KOPT-K1 (cell line): Measurements from ENCODE around the gene MYO10.
A peak's percentile ranks its signal among the peaks of the same experiment; 100 is the strongest.

ENCODE experiments used
- H3K27ac ChIP-seq: fragments of 200-600 bp; sonication (generic); 2 replicates; pipeline ENCODE4 v1.5.1; 2016; ENCODE audit warnings: antibody characterized with exemption, mild to moderate bottlenecking, low read depth, low read length; ENCODE audit not compliant: poor library complexity, severe bottlenecking
- H3K36me3 ChIP-seq: fragments of 200-600 bp; sonication (generic); 2 replicates; pipeline ENCODE4 v1.5.1; 2017; ENCODE audit warnings: antibody characterized with exemption, mild to moderate bottlenecking, low read length, moderate library complexity; ENCODE audit not compliant: insufficient read depth
- H3K9me3 ChIP-seq: fragments of 200-600 bp; sonication (generic); 2 replicates; pipeline ENCODE4 v1.5.1; 2017; ENCODE audit warnings: antibody characterized with exemption, low read length, mild to moderate bottlenecking; ENCODE audit not compliant: insufficient read depth, poor library complexity, severe bottlenecking

The MYO10 gene

DNA sequence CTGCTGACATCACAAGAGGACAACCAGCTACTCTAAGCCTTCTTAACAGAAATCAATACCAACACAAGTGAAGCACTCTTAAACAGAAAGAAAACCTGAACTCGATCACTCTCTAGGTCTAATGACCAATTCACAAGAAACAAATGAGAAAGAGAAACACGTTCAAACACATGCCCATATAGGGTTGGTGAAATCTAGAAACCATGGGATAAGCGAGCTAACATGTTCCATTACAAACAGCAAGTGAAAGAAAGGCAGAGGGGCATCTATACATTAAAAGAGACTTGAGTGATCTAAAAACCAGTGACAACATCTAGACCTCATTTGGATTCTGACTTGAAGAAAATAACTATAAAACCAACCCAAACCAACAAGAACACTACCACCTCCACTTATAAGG lies 244.4 kb downstream of the MYO10 start:
- Histone ChIP-seq H3K9me3 (no peaks in the 10 kb centered on the region), H3K36me3 (no peaks in the 10 kb centered on the region), H3K27ac (no peak overlapping the region)

DNA sequence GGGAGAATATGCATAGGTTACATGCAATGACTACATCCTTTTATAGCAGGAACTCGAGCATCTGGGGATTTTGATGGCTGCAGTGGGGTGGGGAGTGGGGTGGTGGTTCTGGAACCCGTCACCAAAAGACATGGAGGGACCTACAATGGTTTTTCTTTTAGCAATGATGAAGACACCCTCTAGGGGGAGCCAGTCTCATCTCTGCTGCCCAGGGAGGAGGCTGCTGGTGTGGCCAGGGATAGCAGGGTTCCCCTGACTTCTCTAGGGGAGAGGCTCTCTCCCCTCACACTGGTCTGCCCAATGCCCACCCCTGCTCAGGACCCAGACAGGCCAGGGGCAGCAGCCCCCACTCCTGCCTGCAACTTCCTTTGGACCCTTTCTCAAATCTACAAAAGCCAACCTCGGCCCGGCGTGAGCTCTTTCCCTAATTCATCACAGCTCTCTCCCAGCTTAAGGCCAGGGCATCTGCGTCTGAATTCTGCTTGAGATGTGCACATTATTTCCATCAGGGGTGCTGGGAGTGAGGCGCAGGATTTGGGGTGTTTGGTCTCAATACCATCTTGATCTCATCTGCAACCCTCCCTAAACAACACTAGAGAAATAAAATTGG lies 245.7 kb downstream of the MYO10 start:
- H3K9me3 ChIP-seq = no peaks in the 10 kb centered on the region
- H3K27ac ChIP-seq = no peak overlapping the region
- no peaks in the 10 kb centered on the region for H3K36me3 ChIP-seq

DNA sequence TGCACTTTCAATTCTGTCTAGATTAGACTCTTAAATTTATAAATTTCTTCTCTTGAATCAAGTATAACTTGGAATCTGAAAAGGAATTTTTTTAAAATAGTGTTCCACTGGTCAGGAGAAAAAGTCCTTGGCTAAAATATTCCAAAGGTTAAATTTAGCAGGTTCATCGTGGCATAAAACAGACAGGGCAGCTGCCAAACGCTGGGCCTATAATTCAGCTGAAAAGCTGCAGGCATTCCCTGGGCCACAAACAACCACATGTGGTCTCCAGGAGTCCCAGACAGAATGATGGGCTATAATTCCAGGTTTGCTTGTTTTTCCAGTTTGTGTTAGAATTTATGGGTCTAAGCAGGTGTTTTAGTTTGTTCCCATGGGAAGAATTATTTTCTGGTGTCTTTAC lies 248.2 kb downstream of the MYO10 start:
- no peaks in the 10 kb centered on the region for H3K9me3 ChIP-seq
- no peaks in the 10 kb centered on the region for H3K36me3 ChIP-seq
- no peak overlapping the region for H3K27ac ChIP-seq

DNA sequence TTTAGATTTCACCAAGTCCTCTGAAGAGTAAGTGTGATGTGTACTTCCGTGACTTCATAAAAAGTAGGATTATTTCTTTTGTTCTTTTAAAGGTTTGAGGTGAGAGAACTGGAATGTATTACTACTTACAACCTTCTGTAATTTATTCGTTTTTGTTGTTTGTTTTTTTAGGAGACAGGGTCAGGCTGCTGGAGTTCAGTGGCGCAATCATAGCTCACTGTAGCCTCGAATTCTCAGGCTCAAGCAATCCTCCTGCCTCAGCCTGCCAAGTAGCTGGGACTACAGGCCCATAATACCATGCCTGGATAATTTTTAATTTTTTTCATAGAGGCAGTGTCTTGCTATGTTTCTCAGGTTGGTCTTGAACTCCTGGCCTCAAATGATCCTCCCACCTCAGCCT lies 251.0 kb downstream of the MYO10 start:
- Histone ChIP-seq H3K9me3 (no peaks in the 10 kb centered on the region), H3K36me3 (no peaks in the 10 kb centered on the region), H3K27ac (no peak overlapping the region)

DNA sequence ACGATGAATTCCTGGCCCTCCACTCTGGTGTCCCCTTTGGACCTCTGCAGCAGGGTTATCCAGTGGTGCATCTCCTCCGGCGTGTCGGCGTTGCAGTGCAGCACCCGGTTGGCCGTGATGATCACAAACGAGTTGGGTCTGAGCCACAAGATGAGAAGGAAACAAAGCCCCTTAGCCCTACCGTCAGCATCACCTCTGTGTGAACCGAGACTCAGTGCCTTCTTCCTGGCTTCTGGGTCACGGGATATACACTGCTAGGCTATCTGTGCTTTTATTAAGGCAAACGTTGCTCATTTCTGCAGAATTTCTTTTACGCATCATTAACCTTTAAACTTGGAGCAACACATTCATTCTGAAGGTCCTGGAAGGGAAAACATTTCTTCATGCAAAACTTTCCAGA lies 254.2 kb downstream of the MYO10 start:
- Histone ChIP-seq H3K9me3 (no peaks in the 10 kb centered on the region), H3K36me3 (no peaks in the 10 kb centered on the region)

DNA sequence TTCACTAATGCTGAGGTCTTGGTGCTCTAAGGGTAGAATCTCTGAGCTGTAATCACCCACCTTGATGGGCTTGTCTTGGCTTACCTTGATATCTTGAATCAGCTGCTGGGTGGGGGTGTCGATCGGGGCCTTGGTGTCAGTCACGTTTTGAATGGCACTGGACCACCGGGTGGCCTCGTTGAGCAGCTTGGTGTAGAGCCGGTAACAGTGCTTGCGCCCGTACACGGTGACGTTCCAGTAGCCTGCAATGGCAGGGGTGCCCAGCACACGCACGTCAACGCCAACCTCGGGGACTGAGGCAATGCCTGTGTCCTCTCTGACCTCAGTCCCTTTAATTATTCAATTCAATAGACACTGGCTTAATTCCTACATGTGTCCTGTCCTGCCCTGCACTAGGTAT lies 256.2 kb downstream of the MYO10 start:
- Histone ChIP-seq H3K27ac (no peak overlapping the region), H3K36me3 (no peaks in the 10 kb centered on the region), H3K9me3 (no peaks in the 10 kb centered on the region)

More for the DNA sequence above, 254.2 kb downstream of the MYO10 start:
- H3K27ac ChIP-seq = no peak overlapping the region

DNA sequence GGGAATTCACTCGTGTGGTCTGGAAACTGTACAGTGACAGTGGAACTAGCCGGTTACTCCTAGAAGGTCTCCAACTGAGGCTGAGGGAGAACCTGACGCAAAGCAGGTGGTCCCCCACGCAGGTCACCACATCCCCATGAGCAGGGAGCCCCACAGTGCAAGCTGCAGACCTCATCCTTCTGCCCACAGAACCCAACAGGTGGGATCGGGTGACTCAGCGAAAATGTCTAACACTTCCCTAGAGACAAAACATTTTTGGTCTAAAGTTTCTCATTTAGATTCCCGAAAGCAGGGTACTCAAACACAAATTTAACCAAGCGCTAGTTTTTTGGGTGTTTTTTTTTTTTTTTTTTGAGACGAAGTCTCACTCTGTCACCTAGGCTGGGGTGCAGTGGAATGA lies 256.9 kb downstream of the MYO10 start:
- Histone ChIP-seq H3K27ac (no peak overlapping the region), H3K36me3 (no peaks in the 10 kb centered on the region), H3K9me3 (no peaks in the 10 kb centered on the region)

DNA sequence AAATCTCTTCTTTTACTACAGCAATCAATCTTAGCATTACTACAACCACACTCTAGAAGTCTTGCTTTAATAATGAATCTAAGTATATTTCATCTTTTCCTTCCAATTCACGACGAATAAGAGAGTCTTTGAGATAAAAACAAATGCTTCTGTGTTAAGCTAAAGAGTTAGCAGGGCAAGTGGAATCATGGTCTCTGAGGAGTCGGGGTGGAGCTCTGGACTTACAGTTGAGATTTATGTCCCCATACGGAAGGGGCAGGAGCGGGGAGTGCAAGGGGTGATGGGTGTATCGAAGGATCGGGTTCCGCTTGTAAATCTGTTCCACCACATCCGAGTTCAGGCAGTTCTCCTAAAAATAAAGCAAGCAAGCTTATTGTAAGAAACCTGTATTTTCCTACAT lies 260.3 kb downstream of the MYO10 start:
- H3K36me3 ChIP-seq = no peaks in the 10 kb centered on the region
- H3K27ac ChIP-seq = no peak overlapping the region
- no peaks in the 10 kb centered on the region for H3K9me3 ChIP-seq

DNA sequence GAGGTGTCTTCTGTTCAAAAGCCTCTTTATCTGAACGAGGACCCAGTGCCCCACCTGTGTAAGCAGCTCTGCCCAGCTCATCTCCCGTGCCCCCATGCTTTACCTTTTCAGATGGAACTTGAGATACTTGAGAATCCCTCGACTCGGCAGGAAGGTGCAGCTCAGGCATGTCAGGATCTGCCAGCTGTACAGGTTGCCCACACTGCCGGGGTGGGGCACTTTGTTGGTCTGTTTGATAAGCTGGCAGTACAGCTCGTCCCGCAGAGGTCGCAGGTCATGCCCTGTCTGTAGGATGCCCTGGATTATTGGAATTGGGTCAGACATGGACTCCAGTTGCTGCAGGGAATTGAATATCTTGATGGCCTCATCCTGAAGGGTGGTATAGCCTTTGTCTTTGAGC lies 261.3 kb downstream of the MYO10 start:
- H3K36me3 ChIP-seq = no peaks in the 10 kb centered on the region
- H3K27ac ChIP-seq = no peak overlapping the region

DNA sequence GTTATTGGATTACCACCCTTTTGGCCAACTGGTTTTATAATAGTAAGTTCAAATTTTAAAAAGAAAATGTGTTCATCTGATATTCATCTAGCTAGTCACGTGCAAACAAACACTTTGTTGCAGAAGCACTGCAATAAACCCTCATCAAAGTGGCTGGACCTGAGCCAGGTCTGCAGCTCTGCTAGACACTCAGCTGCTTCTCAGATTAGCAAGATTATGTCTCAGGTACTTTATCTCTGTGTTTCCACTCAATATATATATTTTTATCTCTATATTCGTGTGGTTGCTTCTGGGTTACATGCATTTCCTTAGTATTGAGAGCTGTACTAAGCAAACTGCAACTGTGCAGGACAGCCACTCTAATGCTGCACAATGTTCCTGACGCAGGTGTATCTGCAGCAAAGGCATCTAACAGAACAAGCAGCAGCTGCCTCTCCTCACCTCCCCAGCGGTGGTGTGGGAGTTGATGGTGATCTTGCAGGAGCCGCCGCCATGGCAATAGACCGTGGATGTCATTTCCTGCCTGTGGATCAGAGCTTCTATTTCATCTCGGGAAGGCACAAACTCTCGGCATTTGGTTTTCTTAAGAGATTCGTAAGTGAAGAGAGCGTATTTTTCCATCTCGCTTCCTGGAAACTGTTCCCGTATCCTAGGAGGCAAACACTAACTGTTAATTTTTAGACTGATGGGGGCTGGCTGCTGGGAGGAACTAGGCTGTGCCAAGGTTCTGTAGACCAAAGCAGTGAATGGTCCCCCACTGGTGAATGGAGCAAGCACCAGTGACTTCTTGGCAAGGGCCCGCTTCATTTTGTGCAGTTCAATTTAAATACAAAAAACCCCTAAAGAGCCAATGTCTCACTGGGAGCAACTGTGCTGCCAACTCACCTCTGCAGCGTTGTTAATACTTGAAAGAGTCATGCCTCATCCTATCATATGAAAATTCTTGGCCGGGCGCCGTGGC lies 262.6 kb downstream of the MYO10 start:
- H3K9me3 ChIP-seq = no peaks in the 10 kb centered on the region
- H3K36me3 ChIP-seq = no peaks in the 10 kb centered on the region
- H3K27ac ChIP-seq = peak overlapping the region; percentile 27

More for the DNA sequence above, 261.3 kb downstream of the MYO10 start:
- H3K9me3 ChIP-seq = no peaks in the 10 kb centered on the region

DNA sequence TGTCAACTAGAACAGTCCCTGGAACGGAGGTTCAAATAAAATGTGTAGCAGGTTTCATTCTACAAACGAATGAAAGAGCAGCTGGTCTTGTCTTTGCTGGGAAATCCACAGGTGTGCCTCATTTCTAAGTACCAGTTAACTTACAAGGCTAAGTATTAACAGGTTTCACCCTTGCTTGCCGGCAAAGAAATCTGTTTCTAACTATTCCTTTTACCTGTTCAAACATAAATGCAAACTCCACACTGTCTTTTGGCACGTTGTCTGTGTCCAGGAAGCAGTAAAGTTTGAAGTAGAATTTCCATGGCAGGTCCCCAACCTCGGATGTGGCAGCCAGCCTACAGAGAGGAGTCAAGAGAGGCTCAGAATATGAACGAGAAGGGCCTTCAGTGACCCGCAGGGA lies 264.9 kb downstream of the MYO10 start:
- Histone ChIP-seq H3K36me3 (no peaks in the 10 kb centered on the region), H3K27ac (no peak overlapping the region), H3K9me3 (no peaks in the 10 kb centered on the region)

DNA sequence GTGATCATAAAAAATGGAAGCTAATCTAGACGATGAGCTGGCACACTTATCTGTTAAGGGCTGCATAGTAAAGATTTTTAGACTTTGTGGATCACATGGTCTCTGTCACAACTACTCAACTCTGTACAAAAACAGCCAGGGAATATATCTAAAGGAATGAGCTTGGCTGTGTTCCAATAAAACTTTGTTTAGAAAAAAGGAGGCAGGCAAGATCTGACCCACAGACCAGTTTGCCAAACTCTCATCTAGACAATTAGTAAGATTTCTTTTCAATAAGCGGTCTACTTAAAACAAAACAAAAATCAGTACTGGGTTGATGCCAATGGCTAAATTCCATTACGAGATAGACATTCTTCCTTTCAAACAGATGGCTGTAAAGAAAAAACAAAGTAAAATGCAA lies 266.3 kb downstream of the MYO10 start:
- Histone ChIP-seq H3K36me3 (no peaks in the 10 kb centered on the region), H3K9me3 (no peaks in the 10 kb centered on the region), H3K27ac (no peak overlapping the region)

DNA sequence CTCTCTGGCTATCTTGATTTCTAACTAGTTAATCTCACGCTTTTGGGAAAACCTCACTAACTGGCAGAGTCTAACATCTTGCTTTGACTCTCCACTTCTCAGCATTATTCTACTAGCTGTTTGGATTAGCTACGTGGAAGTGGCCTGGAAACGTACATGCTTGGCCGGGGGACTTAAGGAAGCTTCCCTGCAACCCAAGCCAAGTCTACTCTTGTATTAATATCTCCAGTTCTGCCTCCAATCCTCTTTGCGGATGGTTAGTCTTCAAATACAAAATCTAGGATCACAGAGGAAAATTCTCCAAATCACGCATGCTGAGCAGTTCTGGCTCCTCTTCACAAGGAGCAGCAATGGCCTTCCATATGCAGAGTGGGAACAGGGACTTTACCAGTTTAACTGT lies 267.5 kb downstream of the MYO10 start:
- H3K36me3 ChIP-seq = no peaks in the 10 kb centered on the region

DNA sequence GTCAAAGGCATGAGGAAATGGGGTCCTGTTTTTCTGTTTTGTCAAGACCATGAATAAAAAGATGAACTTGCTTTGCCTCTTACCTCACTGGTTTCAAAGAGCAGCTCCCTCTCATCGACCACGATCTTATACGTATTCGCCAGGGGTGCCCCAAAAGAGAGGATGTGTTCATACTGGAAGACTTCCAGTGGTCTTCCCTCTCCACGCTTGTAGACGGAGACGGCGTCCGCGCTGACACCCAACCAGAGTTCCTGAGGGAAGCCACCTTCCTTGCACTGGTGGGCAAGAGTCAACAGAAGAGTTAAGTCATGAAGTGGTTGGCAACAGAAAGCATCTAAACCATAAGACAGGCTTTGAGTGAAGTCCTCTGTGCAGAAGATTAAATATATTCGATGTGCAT lies 267.9 kb downstream of the MYO10 start:
- Histone ChIP-seq H3K27ac (no peak overlapping the region), H3K36me3 (no peaks in the 10 kb centered on the region), H3K9me3 (no peaks in the 10 kb centered on the region)

More for the DNA sequence above, 267.5 kb downstream of the MYO10 start:
- no peaks in the 10 kb centered on the region for H3K9me3 ChIP-seq
- no peak overlapping the region for H3K27ac ChIP-seq

DNA sequence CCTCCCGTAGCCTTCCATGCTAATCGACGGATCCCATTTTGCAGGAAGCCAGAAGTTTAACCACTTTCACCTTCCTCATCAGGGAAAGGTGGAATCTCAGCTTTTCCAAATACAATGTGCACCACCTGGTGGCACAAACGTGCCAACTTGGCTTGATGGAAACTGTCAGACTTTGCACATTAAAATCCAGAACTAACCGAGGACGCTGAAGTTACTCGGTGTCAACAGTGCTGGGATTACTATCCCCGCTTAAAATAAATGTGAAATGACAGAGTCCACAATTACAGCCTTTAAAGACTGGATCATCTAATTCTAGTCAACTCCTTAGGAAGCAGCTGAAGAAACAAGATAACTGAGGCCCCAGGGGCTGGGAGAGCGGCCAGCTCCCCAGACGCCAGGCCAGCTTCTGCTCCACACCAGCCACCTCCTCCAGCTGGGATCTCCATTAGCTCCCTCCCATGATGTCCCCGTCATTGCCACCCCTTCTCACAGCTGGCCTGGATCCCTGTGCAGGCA lies 269.1 kb downstream of the MYO10 start:
- Histone ChIP-seq H3K36me3 (no peaks in the 10 kb centered on the region), H3K9me3 (peaks cover 8% of the 10 kb centered on the region), H3K27ac (peak overlapping the region; percentile 73)
